NCI-H128 (cell line): ENCODE results near the gene FSHR.

Experiments used
- DNase-seq: peaks from one replicate; lab custom pipeline; 2025; ENCODE audit not compliant: unreplicated experiment; lab: John Stamatoyannopoulos, UW

FSHR gene

DNA sequence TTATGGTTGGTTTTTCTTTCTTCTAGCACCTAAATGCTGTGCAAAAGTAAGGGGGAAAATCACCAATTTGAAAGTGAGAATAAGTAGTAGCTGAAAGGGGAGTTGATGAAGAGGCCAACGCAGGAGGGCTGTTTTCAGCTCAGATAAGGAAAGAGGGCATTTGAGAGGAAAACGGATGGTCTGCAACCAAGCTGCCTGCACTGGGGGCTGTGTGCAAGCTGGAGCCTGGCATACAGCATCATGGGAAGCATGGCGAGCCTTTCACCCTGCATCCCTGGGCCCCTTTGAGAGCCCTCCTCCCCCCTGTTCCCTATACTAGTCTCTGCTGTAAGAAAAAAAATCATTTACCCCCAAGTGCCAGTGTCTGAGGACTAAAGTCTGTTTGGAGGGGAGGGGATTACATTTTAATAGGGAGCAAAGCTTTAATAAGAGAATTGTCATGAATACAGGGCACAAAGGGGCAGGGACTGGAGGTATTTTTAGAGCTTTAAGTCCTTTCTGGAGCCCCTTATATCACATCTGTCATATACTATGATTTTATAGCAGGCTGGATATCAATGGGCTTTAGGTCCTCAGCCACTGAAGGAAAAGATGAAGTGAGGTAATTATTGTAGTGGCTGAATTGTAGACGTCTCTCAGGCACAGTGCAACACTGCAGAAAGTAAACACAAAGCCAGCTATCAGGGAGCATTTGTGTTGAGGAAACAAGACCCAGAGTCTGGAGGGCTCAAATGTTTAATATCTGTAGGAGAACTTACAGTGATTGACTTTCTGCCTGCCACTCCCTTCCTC lies 120.7 kb downstream of the FSHR start:
- DNase-seq = no peak

GRCh38 chr2:49032936-49033335 lies 121.4 kb downstream of the FSHR start:
- DNase-seq = no peak

DNA sequence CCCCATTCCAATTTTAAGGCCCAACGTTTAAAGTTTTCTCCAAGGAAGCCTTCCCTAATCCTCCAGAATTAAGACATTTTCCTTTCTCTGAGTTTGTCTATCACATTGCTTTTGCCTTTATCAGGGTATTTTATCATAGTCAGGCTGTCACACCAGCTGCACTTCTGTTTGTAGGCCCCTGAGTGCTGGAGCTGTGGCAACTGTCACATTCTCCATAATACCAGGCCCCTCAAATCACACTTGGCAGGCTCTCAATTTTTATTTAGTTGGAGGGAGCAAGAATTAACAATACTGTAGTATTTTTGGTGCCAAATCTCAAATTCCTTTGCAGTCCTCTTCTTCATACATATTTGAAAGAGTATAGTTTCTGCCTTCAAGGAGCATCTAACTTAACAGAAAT lies 122.2 kb downstream of the FSHR start:
- DNase-seq = no peak

- no peak for DNase-seq
These were observed 124.9 kb downstream of the FSHR start for GRCh38 chr2:49029406-49029805.

- DNase-seq = no peak
These were observed 126.2 kb downstream of the FSHR start for GRCh38 chr2:49028101-49028500.

- DNase-seq = no peak
These were observed 127.6 kb downstream of the FSHR start for GRCh38 chr2:49026706-49027105.

- no peak for DNase-seq
These were observed 133.0 kb downstream of the FSHR start for GRCh38 chr2:49021271-49021670.

GRCh38 chr2:49005261-49005660 lies 149.1 kb downstream of the FSHR start:
- no peak for DNase-seq

DNA sequence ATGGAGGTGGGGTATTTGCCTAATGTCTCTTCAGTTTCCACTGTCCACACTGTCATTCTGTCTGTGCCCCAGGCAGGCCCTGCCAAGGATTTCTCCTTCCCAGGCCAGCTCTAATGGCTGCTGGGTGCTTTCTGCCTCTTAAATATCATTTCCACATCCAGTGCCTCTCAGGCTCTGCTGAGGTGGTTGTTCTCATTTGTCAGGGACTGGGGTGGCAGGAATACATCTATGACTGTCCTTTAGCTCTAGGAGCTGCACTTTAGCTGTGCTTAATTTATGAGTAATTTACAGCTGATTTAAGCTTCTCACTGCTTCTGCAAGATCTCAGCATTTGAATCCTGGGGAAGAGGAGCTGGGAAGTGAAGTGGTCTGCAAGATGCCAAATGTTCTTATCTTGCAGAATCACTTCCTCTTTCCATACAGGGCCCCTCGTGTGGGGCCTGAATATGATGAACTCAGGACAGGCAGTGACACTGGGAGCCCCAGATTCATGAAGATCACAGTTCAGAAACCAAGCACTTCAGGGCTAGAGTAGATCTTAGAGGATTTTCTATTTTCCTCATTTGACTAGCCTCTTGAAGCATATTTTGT lies 150.2 kb downstream of the FSHR start:
- DNase-seq = no peak

DNA sequence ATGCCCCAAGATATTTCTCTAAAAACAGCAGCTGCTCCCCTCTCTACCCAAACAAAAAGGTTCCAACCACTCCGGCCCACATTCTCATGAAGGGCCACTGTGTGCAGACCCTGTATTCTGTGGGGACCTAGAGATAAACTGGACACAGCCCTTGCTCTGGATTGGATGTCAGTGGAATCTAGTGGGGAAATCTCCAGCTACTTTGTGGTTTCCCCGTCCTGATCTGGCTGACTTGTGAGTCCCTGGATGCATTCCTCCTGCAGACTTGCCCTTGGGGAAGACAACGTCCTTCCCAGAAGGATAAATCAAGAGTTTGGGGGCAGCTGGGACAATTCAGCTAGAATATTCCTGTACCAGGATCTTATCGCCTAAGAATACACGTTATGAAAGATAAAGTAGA lies 151.1 kb downstream of the FSHR start:
- no peak for DNase-seq

GRCh38 chr2:49002750-49003149 lies 151.6 kb downstream of the FSHR start:
- no peak for DNase-seq

DNA sequence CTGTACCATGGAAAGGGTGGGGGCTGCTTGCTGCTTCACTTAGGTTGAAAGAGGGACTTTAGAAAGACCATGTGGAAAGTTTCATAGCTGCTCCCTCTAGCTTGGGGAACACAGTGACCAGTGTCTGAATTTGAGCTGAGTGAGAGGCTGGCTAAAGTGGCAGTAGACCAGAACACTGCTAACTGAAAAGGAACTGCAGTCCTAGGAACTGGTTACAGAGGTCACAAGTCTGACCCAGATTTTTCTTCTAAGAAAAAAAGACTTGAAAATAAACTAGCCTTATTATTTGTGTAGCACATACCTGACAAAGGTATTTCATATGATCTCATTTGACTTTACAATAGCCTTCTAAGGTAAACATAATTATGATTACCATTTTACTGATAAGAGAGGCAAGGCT lies 153.6 kb downstream of the FSHR start:
- DNase-seq = no peak

DNA sequence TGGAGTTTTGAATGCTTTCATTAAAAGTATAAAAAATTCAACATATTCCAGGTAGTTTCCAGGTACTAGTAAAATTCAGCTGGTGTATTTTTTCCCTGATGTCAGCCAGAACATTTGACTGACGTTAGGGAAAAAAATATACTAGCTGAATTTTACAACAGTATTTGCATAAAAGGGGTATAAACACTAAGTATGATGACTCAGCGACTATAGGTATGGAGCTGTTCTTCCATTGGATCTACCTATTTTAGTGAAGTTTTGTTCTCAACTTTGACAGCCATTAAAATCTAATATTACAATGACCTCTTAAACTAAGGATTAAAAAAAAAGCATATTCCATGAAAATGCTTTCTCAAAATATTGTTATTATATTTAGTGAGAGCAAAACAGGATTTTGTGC lies 155.9 kb downstream of the FSHR start:
- DNase-seq = no peak

DNA sequence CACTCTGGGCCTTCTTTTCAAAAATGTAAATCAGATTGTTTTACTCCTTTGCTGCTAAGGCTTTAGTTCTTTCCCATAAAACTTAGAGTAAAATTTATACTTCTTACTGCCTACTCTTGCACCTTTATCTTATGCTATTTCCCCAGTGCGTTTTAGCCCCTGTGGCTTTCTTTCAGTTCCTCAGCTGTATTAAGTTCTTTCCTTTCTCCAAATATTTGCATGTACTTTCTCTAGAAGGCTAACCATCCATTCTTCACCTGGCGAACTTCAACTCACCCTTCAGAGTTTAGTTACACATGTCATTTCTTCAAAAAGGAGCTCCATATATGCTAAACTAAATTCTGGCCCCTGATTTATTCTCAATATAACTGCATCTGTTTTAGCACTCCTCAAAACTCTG lies 160.7 kb downstream of the FSHR start:
- DNase-seq = no peak

GRCh38 chr2:48991415-48992131 lies 162.7 kb downstream of the FSHR start:
- no peak for DNase-seq

DNA sequence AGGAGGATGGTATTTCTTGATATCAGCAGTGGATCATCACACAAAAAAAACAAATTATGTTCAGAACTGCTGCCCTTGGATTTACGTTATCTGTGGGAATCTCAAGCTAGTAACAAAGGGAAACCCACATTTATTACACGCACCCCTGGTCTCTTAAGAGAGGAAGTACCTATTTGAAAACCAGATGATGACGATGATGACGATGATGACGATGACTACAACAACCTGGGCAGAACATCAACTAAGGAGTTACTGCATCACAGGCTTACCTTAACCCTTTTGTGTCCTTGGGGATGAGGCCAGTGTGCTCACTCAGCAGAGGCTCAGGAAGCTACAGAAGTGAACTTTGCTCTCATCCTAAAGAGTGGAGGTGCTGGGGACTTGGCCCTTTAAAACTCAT lies 169.4 kb downstream of the FSHR start:
- DNase-seq = no peak

DNA sequence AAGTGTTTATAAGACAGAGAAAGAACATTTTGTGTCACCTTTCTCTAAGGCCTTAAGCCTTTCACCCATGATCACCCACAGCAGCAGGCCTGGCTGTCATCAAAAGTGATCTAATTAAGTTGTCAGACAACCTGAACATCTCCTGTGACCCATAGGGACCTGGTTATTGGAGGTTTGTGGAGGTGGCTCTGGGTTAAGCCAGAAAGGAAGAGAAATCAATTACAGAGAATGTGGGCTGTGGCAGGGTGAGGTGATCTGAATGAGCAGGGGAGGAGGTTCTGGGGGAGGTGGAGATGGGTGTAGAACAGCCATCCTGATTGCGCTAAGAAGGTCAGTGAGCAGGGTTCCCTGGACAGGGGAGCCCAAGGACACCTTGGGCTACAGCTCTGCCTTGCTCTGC lies 170.8 kb downstream of the FSHR start:
- no peak for DNase-seq

GRCh38 chr2:48982887-48983435 lies 171.4 kb downstream of the FSHR start:
- DNase-seq = no peak

DNA sequence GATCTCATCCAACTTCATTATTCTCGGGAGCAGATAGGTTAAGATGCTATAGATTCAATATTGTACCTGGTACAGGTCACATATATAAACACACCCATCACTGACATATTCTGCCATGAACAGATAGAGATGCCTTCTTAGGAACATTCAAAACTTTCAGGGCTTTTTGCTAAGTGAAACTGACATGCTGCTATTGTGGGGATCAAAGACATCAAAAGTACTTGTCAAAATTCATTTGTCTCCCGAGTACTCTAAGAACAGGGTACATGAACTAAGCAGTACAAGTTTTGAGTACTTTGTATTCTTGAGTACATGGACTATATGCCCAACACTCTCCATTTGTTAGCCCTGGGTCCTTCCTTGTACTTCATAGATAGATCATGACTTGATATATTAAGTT lies 173.5 kb downstream of the FSHR start:
- no peak for DNase-seq

DNA sequence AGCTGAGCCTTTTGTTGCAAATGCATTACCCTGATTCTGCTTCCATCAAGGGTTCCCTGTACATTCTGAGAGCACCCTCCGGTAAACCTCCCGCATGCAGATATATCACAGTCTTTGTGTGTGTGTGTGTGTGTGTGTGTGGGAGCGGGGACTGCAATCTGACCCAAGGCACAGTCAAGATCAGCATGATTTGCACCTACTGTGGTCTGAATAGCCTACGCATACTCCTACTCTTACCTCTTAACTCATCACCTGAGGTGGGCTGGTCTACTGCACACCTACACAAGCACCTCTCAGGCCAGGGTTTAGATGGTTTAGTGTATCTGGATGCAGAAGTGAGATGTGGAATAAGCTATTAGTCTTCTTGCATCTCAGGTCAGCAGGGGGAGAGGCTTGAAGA lies 174.6 kb downstream of the FSHR start:
- no peak for DNase-seq

DNA sequence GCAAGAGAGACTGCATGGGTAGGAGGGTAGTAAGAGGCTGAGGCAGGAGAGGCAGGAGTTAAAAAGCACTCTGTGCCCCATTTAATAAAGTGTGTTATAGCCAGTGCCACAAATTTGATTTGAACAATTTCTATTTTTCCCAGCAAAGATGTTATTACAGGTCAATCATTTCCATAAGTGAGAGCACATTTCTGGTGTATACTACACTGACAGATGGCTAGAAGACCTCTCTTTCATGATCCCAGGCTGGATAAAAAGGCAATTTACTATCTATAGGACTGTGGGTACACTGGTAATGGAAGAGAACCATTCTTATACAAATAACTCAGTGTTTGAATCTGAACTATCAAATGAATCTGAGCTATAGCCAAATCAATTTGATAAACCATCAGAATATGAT lies 176.2 kb downstream of the FSHR start:
- no peak for DNase-seq

DNA sequence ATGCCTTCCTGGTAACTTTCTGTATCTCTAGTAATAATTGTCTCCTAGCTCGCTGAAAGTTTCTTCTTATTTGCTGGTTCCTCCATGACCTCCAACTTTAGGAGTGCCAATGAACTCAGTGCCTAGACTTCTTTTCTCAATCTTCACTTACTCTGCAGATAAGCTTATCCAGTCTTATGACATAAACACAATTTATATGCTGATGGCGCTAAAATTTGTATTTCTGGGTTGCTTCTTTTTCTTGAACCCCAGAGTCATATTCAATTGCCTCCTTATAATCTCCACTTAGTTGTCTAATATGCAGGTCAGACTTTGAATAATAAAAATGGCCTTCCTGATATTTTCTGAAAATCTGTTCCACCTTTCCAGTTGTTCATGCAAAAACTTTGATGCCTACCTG lies 182.5 kb downstream of the FSHR start:
- no peak for DNase-seq
